Tibial artery (tissue), 4 donors: ENCODE measurements around the gene SRGAP3.

Experiments used
- DNase-seq, 2 donors: peaks; one replicate each; pipeline ENCODE4 v3.0.0-alpha.2; 2019
- H3K27ac ChIP-seq, 2 donors: fragments of 200-600 bp; sonication (generic) in 1 of 2; 1 replicate in 1 of 2; 2 replicates in 1 of 2; pipeline ENCODE4 v1.5.1; 2018 to 2019; ENCODE audit warnings: mild to moderate bottlenecking in 1 of 2
- H3K27me3 ChIP-seq, 2 donors: fragments of 200-600 bp; sonication (generic) in 1 of 2; one replicate each; pipeline versions ENCODE4 v1.5.1 to v1.6.0; 2016 to 2019
- H3K36me3 ChIP-seq, 3 donors: fragments of 200-600 bp; sonication (generic) in 2 of 3; one replicate each; pipeline ENCODE4 v1.5.1; 2016 to 2019; ENCODE audit warnings: mild to moderate bottlenecking in 2 of 3
- H3K4me1 ChIP-seq, 4 donors: fragments of 200-600 bp; sonication (generic) in 2 of 4; 1 replicate in 3 of 4; 2 replicates in 1 of 4; pipeline ENCODE4 v1.5.1; 2016 to 2019
- H3K4me3 ChIP-seq, 2 donors: fragments of 200-600 bp; sonication (generic) in 1 of 2; 1 replicate in 1 of 2; 2 replicates in 1 of 2; pipeline ENCODE4 v1.5.1; 2018 to 2019; ENCODE audit warnings: mild to moderate bottlenecking in 2 of 2
- H3K9me3 ChIP-seq, 3 donors: fragments of 200-600 bp; sonication (generic) in 1 of 3; one replicate each; pipeline ENCODE4 v1.5.1; 2016 to 2019
- CTCF ChIP-seq, 2 experiments: fragments of 200-600 bp in 1 of 2; fragments of 450-650 bp in 1 of 2; IDR thresholded peaks; one replicate each; pipeline ENCODE4 v1.5.1; 2017 to 2019; ENCODE audit warnings: antibody characterized with exemption in 2 of 2, mild to moderate bottlenecking in 1 of 2, moderate library complexity in 1 of 2
- intact Hi-C: fragments of 100-400 bp; cut with DNase I; formaldehyde crosslinking; loops from one replicate; pipeline ENCODE4 v1.15.0; 2023; ENCODE audit warnings: low total_unique reads

SRGAP3 gene

GRCh38 chr3:9022305-9023225, 226.9 kb downstream of the SRGAP3 start:
- intact Hi-C loops, result no loop called here

GRCh38 chr3:9021271-9022009, 228.0 kb downstream of the SRGAP3 start:
- intact Hi-C loops, result no loop called here
- H3K36me3 ChIP-seq, result peaks cover 0 to 6% (median 0%) of the 10 kb centered on the region in 3 donors

More at GRCh38 chr3:9022305-9023225, 226.9 kb downstream of the SRGAP3 start:
- H3K9me3 ChIP-seq, result no peaks in the 10 kb centered on the region
- H3K27me3 ChIP-seq, result no peaks in the 10 kb centered on the region
- peaks cover 0 to 50% (median 23%) of the 10 kb centered on the region in 4 donors for H3K4me1 ChIP-seq
- H3K36me3 ChIP-seq, result peaks cover 0 to 6% (median 0%) of the 10 kb centered on the region in 3 donors
- no peak for TF ChIP-seq CTCF (IDR thresholded peaks at IDR 0.05)
- DNase-seq, result no peak
- no peak overlapping the region for H3K27ac ChIP-seq
- no peak overlapping the region for H3K4me3 ChIP-seq

DNA sequence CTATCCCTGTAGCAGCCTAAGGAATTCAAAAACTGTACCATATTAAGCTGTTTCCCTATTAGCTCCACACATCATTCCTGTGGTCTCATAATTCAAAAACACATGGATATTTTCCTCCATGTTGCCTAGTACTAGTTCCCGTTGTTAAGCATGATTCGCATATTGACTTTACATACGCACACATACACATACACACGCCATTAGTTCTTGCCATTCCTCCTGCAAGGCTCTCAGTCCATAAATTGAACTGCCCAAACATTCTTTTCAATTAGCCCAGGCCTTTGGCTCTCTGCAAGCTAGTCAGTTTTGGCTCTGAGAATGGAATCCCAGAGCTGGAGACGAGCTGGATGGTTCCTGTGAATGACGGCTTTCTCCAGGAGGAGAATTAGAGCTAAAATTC, 229.0 kb downstream of the SRGAP3 start:
- peaks cover 0 to 47% (median 23%) of the 10 kb centered on the region in 4 donors for H3K4me1 ChIP-seq
- intact Hi-C loops, result no loop called here
- no peak for TF ChIP-seq CTCF (IDR thresholded peaks at IDR 0.05)
- peak overlapping the region in 1 of 2 donors; percentile 52 for H3K27ac ChIP-seq
- no peak overlapping the region for H3K4me3 ChIP-seq
- no peaks in the 10 kb centered on the region for H3K9me3 ChIP-seq
- no peaks in the 10 kb centered on the region for H3K27me3 ChIP-seq
- peaks cover 0 to 6% (median 0%) of the 10 kb centered on the region in 3 donors for H3K36me3 ChIP-seq
- no peak for DNase-seq

More at GRCh38 chr3:9021271-9022009, 228.0 kb downstream of the SRGAP3 start:
- peak overlapping the region in 1 of 2 donors; percentile 52 for H3K27ac ChIP-seq
- no peaks in the 10 kb centered on the region for H3K27me3 ChIP-seq
- H3K4me3 ChIP-seq, result no peak overlapping the region
- peaks cover 0 to 47% (median 23%) of the 10 kb centered on the region in 4 donors for H3K4me1 ChIP-seq
- TF ChIP-seq CTCF (IDR thresholded peaks at IDR 0.05), result no peak
- DNase-seq, result no peak
- no peaks in the 10 kb centered on the region for H3K9me3 ChIP-seq

DNA sequence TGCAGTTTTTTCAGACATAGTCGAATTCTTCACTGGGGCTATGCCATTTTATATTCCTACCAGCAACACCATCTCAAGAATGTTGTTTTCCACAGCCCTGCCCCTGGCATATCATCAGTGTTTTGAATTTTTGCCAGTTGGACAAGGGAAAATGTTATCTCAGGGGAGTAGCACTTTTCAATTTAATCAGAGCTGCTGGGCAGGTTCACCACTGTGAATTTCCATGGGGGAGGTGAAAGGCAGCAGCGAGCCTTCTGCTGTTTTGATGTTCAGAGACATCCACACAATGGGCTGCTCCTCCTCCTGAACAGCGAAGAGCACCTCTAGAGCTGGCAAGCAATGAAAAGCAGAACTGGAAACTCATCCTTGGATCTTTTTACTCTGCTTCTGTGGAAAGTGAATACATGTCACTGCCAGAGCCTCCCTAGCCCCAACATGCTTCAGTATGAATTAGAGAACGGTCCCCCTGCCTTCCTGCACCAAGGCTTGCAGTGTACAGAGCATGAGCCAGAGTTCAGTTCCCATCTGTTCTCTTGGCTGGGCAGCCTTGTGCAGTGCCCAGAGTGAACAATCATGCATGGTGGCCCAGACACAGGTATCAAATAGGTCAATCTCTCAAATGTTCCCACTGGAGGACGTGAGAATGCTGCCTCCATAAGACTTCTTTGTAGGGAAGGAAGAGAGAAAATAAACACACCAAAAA, 230.0 kb downstream of the SRGAP3 start:
- intact Hi-C loops, result no loop called here
- no peak for DNase-seq
- Histone ChIP-seq H3K4me1 (peaks cover 0 to 47% (median 23%) of the 10 kb centered on the region in 4 donors), H3K4me3 (no peak overlapping the region), H3K36me3 (peaks cover 0 to 6% (median 0%) of the 10 kb centered on the region in 3 donors), H3K27me3 (no peaks in the 10 kb centered on the region), H3K9me3 (no peaks in the 10 kb centered on the region), H3K27ac (no peak overlapping the region)
- no peak for TF ChIP-seq CTCF (IDR thresholded peaks at IDR 0.05)

DNA sequence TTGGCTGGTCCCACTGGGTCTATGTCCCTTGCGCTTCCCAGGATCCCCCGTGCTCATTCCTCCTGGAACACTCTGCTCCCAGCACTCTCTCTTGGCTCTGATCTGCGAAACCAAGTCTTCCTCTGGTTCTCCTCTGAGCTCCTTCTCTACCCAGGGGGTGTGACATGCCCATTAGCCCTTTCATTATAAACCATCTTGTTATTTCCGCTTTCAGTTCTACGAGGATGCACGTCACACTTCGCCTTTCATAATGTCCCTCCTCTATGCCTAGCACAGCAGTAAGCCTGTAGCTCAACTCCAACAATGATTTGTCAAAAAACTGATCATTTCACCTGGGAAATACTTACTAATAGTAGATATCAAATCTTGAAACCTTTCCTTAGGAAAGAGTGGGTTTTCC, 234.2 kb downstream of the SRGAP3 start:
- peaks cover 0 to 9% (median 4%) of the 10 kb centered on the region in 3 donors for H3K36me3 ChIP-seq
- H3K27ac ChIP-seq, result no peak overlapping the region
- H3K9me3 ChIP-seq, result no peaks in the 10 kb centered on the region
- no peak for TF ChIP-seq CTCF (IDR thresholded peaks at IDR 0.05)
- no peak overlapping the region for H3K4me3 ChIP-seq
- H3K4me1 ChIP-seq, result peaks cover 0 to 16% (median 7%) of the 10 kb centered on the region in 4 donors
- H3K27me3 ChIP-seq, result no peaks in the 10 kb centered on the region
- intact Hi-C loops, result no loop called here
- no peak for DNase-seq
